Measurements from ENCODE around the gene CISTR.
"Not testable (repeated sequence)": the region's sequence is repeated elsewhere in the genome, so short reads cannot be mapped to it uniquely, and the experiment has no call there.

Gene CISTR

GRCh38 chr12:53768976-53769375 is 17.2 kb upstream of the CISTR start:
- no peak for DNase-seq (ENCODE audit: insufficient read length, low spot score)
- TF ChIP-seq PAX5 (IDR thresholded peaks at IDR 0.05; ENCODE audit: insufficient read depth, low read length, severe bottlenecking) (no peak), POLR2A (IDR thresholded peaks at IDR 0.05; ENCODE audit: low read depth, low read length) (no peak), SPI1 (IDR thresholded peaks at IDR 0.05; ENCODE audit: low read depth, low read length) (no peak), POU2F2 (IDR thresholded peaks at IDR 0.05; ENCODE audit: low read depth, low read length) (no peak), TAF1 (IDR thresholded peaks at IDR 0.05; ENCODE audit: low read depth, low read length) (no peak), POLR2AphosphoS5 (IDR thresholded peaks at IDR 0.05; ENCODE audit: low read depth, low read length) (no peak)
- FAIRE-seq: no peak

- TF ChIP-seq POU2F2 (IDR thresholded peaks at IDR 0.05; ENCODE audit: low read depth, low read length) (no peak), POLR2AphosphoS5 (IDR thresholded peaks at IDR 0.05; ENCODE audit: low read depth, low read length) (no peak), SPI1 (IDR thresholded peaks at IDR 0.05; ENCODE audit: low read depth, low read length) (no peak), TAF1 (IDR thresholded peaks at IDR 0.05; ENCODE audit: low read depth, low read length) (no peak), PAX5 (IDR thresholded peaks at IDR 0.05; ENCODE audit: insufficient read depth, low read length, severe bottlenecking) (no peak), POLR2A (IDR thresholded peaks at IDR 0.05; ENCODE audit: low read depth, low read length) (no peak)
- FAIRE-seq: no peak
- no peak for DNase-seq (ENCODE audit: insufficient read length, low spot score)
Observed at GRCh38 chr12:53766881-53767280, 15.1 kb upstream of the CISTR start.

GRCh38 chr12:53765891-53766290 is 14.1 kb upstream of the CISTR start:
- FAIRE-seq: no peak
- DNase-seq (ENCODE audit: insufficient read length, low spot score): no peak

GRCh38 chr12:53764615-53765014 is 12.8 kb upstream of the CISTR start:
- TF ChIP-seq POLR2AphosphoS5 (IDR thresholded peaks at IDR 0.05; ENCODE audit: low read depth, low read length) (no peak), PAX5 (IDR thresholded peaks at IDR 0.05; ENCODE audit: insufficient read depth, low read length, severe bottlenecking) (no peak), POLR2A (IDR thresholded peaks at IDR 0.05; ENCODE audit: low read depth, low read length) (no peak), POU2F2 (IDR thresholded peaks at IDR 0.05; ENCODE audit: low read depth, low read length) (no peak), TAF1 (IDR thresholded peaks at IDR 0.05; ENCODE audit: low read depth, low read length) (no peak), SPI1 (IDR thresholded peaks at IDR 0.05; ENCODE audit: low read depth, low read length) (no peak)
- DNase-seq (ENCODE audit: insufficient read length, low spot score) (no peak), FAIRE-seq (no peak)

More at GRCh38 chr12:53765891-53766290, 14.1 kb upstream of the CISTR start:
- no peak for TF ChIP-seq POLR2A (IDR thresholded peaks at IDR 0.05; ENCODE audit: low read depth, low read length)
- TF ChIP-seq PAX5 (IDR thresholded peaks at IDR 0.05; ENCODE audit: insufficient read depth, low read length, severe bottlenecking): no peak
- no peak for TF ChIP-seq POLR2AphosphoS5 (IDR thresholded peaks at IDR 0.05; ENCODE audit: low read depth, low read length)
- TF ChIP-seq TAF1 (IDR thresholded peaks at IDR 0.05; ENCODE audit: low read depth, low read length): no peak
- no peak for TF ChIP-seq SPI1 (IDR thresholded peaks at IDR 0.05; ENCODE audit: low read depth, low read length)
- TF ChIP-seq POU2F2 (IDR thresholded peaks at IDR 0.05; ENCODE audit: low read depth, low read length): no peak

GRCh38 chr12:53762793-53763192 is 11.0 kb upstream of the CISTR start:
- DNase-seq (ENCODE audit: insufficient read length, low spot score); FAIRE-seq: not testable (repeated sequence)

GRCh38 chr12:53761306-53761705 is 9.5 kb upstream of the CISTR start:
- TF ChIP-seq POLR2A (IDR thresholded peaks at IDR 0.05; ENCODE audit: low read depth, low read length): no peak
- no peak for TF ChIP-seq POLR2AphosphoS5 (IDR thresholded peaks at IDR 0.05; ENCODE audit: low read depth, low read length)
- no peak for TF ChIP-seq PAX5 (IDR thresholded peaks at IDR 0.05; ENCODE audit: insufficient read depth, low read length, severe bottlenecking)
- no peak for TF ChIP-seq TAF1 (IDR thresholded peaks at IDR 0.05; ENCODE audit: low read depth, low read length)
- no peak for TF ChIP-seq SPI1 (IDR thresholded peaks at IDR 0.05; ENCODE audit: low read depth, low read length)
- TF ChIP-seq POU2F2 (IDR thresholded peaks at IDR 0.05; ENCODE audit: low read depth, low read length): no peak
- FAIRE-seq (no peak), DNase-seq (ENCODE audit: insufficient read length, low spot score) (no peak)

GRCh38 chr12:53759261-53759660 is 7.5 kb upstream of the CISTR start:
- TF ChIP-seq SPI1 (IDR thresholded peaks at IDR 0.05; ENCODE audit: low read depth, low read length) (no peak), POLR2A (IDR thresholded peaks at IDR 0.05; ENCODE audit: low read depth, low read length) (no peak), POU2F2 (IDR thresholded peaks at IDR 0.05; ENCODE audit: low read depth, low read length) (no peak), POLR2AphosphoS5 (IDR thresholded peaks at IDR 0.05; ENCODE audit: low read depth, low read length) (no peak), TAF1 (IDR thresholded peaks at IDR 0.05; ENCODE audit: low read depth, low read length) (no peak), PAX5 (IDR thresholded peaks at IDR 0.05; ENCODE audit: insufficient read depth, low read length, severe bottlenecking) (no peak)
- no peak for FAIRE-seq
- DNase-seq (ENCODE audit: insufficient read length, low spot score): no peak

- no peak for TF ChIP-seq SPI1 (IDR thresholded peaks at IDR 0.05; ENCODE audit: low read depth, low read length)
- no peak for TF ChIP-seq TAF1 (IDR thresholded peaks at IDR 0.05; ENCODE audit: low read depth, low read length)
- TF ChIP-seq POLR2AphosphoS5 (IDR thresholded peaks at IDR 0.05; ENCODE audit: low read depth, low read length): no peak
- TF ChIP-seq POU2F2 (IDR thresholded peaks at IDR 0.05; ENCODE audit: low read depth, low read length): no peak
- no peak for TF ChIP-seq POLR2A (IDR thresholded peaks at IDR 0.05; ENCODE audit: low read depth, low read length)
- TF ChIP-seq PAX5 (IDR thresholded peaks at IDR 0.05; ENCODE audit: insufficient read depth, low read length, severe bottlenecking): no peak
- no peak for FAIRE-seq
Observed at GRCh38 chr12:53758730-53759103, 6.9 kb upstream of the CISTR start.

GRCh38 chr12:53758081-53758729 is 6.4 kb upstream of the CISTR start:
- DNase-seq (ENCODE audit: insufficient read length, low spot score): no peak
- FAIRE-seq: peak; percentile 33
- no peak for TF ChIP-seq POU2F2 (IDR thresholded peaks at IDR 0.05; ENCODE audit: low read depth, low read length)
- TF ChIP-seq SPI1 (IDR thresholded peaks at IDR 0.05; ENCODE audit: low read depth, low read length): peak; percentile 59

More at GRCh38 chr12:53758730-53759103, 6.9 kb upstream of the CISTR start:
- no peak for DNase-seq (ENCODE audit: insufficient read length, low spot score)

GRCh38 chr12:53757101-53757770 is 5.5 kb upstream of the CISTR start:
- TF ChIP-seq SPI1 (IDR thresholded peaks at IDR 0.05; ENCODE audit: low read depth, low read length) (peak; percentile 14; the same call in 1 of the 2 replicates), POU2F2 (IDR thresholded peaks at IDR 0.05; ENCODE audit: low read depth, low read length) (no peak; the same call in 1 of the 2 replicates), POLR2AphosphoS5 (IDR thresholded peaks at IDR 0.05; ENCODE audit: low read depth, low read length) (no peak), PAX5 (IDR thresholded peaks at IDR 0.05; ENCODE audit: insufficient read depth, low read length, severe bottlenecking) (no peak), TAF1 (IDR thresholded peaks at IDR 0.05; ENCODE audit: low read depth, low read length) (no peak)
- FAIRE-seq: peak; percentile 79
- peak; percentile 63 for DNase-seq (ENCODE audit: insufficient read length, low spot score)

Measured in GM12891 (cell line).